NCI-H1092 (cell line): ENCODE results near the gene HDAC4.
A peak's percentile ranks its signal among the peaks of the same experiment; 100 is the strongest.

Experiments used
- DNase-seq: peaks from one replicate; lab custom pipeline; 2025; lab: John Stamatoyannopoulos, UW

Gene HDAC4

GRCh38 chr2:239216614-239217273 lies 184.1 kb downstream of the HDAC4 start:
- no peak for DNase-seq

GRCh38 chr2:239215988-239216613 lies 184.7 kb downstream of the HDAC4 start:
- DNase-seq = no peak

DNA sequence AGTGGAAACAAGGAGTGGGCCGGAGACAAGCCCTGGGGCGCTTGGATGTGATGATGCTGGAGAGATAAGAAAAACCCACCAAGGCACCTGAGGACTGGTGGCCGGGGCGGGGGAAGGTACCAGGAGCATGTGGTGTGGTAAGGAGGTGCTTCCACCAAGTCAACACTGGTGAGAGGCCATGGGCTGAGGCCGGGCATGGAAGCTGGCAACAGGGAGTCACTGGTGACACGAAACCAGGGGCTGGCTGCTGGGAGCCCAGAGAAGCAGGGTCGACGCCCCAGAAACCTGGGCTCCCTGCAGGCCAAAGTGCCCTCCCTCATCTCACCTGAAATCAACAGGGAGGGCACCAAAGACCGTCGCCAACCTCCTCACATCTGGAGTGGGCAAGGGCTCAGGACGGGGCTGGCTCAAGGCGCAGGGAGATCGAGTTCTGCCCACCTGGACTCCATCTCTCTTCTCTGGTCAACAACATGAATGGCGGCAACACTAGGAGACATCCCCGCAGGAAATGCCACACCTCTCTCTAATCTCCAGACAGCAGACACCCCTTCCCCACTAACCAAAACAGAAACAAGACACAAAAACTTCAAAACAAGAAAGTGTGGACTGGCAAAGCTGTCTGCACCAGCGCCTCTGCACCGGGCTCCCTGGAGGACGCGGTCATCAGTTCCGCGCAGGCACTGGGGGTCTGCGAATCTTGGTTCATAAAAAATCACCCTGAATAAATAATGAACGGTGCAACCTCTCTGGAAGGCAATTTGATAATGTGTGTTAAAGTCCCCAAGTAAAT lies 185.5 kb downstream of the HDAC4 start:
- no peak for DNase-seq

DNA sequence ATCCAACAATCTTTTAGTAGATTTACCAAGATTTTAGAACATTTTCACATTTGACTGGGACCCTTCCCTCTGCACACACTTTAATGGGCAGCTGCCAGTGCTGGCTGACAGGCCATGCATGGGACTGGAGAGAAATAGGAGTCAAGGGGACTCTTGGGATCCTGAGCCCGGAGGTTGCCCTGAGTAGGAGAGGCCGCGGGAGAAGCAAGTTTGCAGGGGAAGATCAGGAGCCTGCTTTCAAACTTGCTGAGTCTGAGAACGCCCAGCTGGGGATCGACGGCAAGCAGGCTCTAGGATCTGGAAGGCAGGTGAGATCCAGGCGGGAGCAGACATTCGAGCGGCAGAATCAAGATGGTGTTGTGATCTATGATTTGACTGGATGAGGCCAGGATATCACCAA lies 186.1 kb downstream of the HDAC4 start:
- DNase-seq = no peak

DNA sequence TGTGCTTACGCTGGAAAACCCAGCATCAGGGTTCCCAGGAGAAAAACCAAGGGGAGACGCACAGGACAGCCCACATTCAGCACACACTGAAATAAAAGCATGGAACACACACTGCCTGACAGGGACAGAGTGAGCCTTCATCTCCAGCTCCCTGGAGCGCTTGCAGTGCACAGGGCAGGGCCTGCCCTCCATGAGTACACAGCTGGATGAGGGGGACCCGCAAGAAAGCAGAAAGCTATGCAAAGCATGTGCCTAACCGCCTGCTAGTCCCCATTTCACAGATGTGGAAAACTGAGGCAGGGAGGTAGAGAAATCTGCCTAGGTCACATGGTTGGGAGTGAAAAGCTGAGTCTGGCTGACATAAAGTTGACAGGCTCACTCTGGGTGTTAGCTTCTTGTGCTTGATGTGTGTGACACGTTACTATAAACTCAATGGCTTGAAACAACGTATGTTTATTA lies 187.1 kb downstream of the HDAC4 start:
- DNase-seq = no peak

DNA sequence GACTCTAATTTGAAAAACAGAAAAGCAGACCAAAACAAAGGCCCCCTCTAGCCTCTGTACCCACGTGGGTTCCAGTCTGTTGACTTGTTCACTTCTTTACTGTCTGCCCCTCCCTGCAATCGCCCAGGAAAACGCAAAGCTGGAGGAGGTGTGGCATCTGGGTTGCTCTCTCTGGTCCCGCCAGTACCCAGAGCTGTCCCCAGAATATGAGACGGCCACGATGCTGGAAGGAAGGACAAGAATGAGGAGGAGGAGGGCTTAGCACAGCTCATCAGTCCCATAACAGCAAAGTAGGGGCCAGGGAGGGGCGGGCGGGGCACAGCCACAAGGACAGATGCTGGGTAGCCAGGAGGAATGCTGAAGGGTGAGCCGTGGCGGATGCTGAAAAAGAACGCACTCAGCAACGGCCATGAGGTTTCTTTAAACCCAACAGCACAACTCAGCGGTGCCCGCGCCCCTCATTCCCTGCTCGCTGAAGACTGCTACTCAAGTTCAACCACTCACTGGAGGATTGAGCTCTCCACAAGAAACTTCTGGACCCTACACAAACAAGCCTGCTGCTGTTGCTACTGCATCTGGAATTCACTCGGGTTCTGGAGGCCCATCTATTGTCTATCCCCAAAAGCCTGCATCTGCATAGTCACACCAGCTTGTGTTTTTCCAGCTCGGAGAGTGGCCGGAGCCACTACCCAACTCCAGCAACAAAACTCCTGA lies 187.7 kb downstream of the HDAC4 start:
- DNase-seq = no peak

GRCh38 chr2:239212121-239212928 lies 188.5 kb downstream of the HDAC4 start:
- DNase-seq = no peak

GRCh38 chr2:239211396-239212094 lies 189.3 kb downstream of the HDAC4 start:
- no peak for DNase-seq

GRCh38 chr2:239209783-239210182 lies 191.0 kb downstream of the HDAC4 start:
- DNase-seq = no peak

- DNase-seq = peak; percentile 7
These were observed 192.2 kb downstream of the HDAC4 start for GRCh38 chr2:239208465-239209180.

DNA sequence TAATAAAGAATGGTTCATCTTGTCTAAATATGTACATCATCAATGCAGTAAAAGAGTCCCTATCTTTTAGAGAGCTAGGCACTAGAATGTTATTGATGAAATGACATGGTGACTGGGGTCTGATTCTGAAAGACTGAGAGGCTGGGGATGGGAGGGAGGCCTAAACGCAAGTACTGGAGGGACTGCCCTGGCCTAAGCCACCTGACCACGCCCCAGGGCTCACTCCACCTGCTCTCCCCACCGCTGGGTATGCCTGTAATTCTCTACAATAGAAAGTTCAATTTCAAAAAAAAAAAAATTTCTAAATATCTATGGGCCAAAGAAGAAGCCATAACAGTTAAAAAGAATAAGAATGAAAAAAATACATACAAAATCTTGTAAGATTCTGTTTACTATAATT lies 194.0 kb downstream of the HDAC4 start:
- DNase-seq = no peak

DNA sequence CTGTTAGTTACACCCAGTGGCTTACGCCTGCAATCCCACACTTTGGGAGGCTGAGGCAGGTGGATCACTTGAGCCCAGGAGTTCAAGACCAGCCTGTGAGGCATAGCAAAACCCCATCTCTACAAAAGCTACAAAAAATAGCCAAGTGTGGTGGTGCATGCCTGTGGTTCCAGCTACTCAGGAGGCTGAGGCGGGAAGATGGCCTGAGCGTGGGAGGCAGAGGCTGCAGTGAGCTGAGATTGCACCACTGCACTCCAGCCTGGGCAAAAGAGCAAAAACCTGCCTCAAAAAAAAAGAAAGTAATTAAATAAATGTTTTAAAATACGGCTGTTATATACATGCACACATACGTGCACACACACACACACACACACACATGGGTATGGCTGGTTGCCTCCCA lies 194.8 kb downstream of the HDAC4 start:
- DNase-seq = no peak

GRCh38 chr2:239204876-239205468 lies 195.8 kb downstream of the HDAC4 start:
- DNase-seq = no peak

- DNase-seq = no peak
These were observed 196.5 kb downstream of the HDAC4 start for GRCh38 chr2:239204136-239204875.

DNA sequence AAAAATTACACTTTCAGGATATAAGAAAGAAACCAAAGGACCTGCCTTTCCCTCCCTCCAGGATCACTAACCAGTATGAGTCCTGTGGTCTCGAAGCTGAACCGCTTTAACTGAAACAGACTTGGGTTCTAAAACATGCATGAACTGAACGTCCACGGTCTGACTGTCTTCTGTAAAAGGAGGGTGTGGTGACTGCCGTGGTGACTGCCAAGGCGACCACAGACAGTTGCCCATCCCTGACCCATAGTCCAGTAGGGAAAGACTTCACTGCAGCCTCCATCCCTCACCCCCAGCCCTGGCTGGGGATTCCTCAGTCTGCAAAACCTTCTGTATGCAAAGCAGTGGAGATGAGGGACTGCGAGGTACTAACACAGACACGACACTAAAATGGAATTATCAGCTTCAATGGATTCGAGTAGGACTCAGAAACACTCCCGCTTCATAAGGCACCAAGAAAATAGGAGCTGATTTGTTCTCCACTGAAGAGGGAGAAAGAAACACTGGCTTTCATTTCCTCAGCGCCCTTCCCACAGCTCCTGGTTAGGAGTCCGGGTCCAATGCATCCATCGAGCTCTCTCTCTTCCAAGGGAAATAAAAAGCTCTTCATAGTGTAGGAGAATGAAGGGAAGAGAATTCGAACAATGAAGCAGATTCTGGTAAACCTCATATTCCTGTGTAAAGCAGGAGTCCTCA lies 197.2 kb downstream of the HDAC4 start:
- no peak for DNase-seq

GRCh38 chr2:239202836-239203235 lies 198.0 kb downstream of the HDAC4 start:
- DNase-seq = no peak

- DNase-seq = no peak
These were observed 198.5 kb downstream of the HDAC4 start for GRCh38 chr2:239202343-239202742.

DNA sequence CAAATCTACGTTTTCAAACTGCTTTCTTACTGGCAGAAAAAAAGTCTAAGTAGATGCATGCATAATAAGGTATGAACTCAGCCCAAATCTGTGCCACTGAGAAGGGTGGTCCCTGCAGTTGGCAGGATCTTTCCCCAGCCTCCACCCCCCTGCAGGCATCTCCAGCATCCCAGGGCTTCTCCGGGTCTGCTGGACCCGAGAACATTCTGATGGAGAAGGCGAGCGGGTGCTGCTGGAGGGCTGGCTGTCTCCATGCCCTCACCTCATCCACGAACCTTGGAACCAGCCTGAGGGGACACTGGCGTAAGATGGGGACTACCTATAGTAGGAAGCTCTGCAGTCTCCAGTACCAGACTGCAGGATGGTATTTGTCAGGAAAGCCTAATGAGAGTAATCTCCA lies 198.9 kb downstream of the HDAC4 start:
- DNase-seq = no peak

GRCh38 chr2:239201531-239201876 lies 199.3 kb downstream of the HDAC4 start:
- DNase-seq = no peak
